Fibroblast of peridontal ligament (primary cell): ENCODE data around the gene UFSP2.

Experiments
- DNase-seq: peaks from one replicate; pipeline ENCODE4 v3.0.0-alpha.2; 2010; ENCODE audit errors: extremely low read depth

Gene UFSP2

DNA sequence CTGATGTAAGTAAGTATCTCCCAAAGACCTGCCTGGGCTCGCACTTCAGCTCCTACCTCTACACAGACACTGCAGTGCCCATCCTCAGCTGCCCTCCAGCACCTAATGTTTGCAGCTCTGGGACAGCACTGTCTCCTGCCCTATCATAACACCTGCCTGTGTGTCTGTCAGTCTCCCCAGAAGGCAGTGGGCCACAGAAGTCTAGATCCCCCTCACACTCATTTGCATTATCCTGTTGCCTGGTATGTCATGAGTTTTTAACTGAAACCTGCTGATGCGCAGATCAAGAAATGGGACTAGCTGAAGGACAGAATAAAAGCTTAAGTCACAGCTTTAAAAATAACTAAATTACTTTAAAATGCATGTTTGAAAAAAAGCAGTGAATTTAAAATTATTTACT lies 73.0 kb downstream of the UFSP2 start:
- no peak for DNase-seq

GRCh38 chr4:185352202-185352601 lies 73.6 kb downstream of the UFSP2 start:
- no peak for DNase-seq

DNA sequence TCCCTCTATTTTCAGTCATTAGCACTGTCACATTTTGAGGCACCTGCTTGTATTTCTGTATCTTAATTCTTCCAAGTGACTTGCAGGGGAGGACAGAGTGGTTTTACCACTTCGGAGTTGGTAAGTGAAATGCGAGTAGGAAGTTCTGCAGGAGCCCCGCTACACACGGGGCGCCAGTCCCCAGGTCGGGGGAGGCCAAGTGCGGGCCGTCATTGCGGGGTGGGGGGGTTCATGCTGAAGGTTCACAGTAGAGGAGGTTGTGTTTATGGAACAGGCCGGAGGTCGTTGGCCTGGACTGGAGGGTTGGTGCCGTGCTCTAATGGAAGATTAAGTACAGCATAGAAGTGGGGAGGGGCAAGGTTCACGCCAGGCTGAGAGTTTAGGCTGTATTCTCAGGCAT lies 74.1 kb downstream of the UFSP2 start:
- DNase-seq: no peak
